HL-60 (cell line): ENCODE data around the gene NFIB.

Experiments
- DNase-seq, 2 experiments: peaks; one replicate each; pipeline ENCODE4 v3.0.0-alpha.2; 2010 to 2020; ENCODE audit warnings: low read depth in 1 of 2, low spot score in 1 of 2
- H3K27ac ChIP-seq: fragments of 250-450 bp; sonication (Bioruptor Pico); replicated peaks from 2 replicates; pipeline ENCODE4 v1.5.1; 2020; ENCODE audit warnings: mild to moderate bottlenecking, moderate library complexity
- H3K27me3 ChIP-seq: fragments of 250-450 bp; sonication (Bioruptor Pico); 2 replicates; pipeline ENCODE4 v1.5.1; 2021; ENCODE audit warnings: mild to moderate bottlenecking, moderate library complexity; ENCODE audit not compliant: insufficient read depth, poor library complexity, severe bottlenecking
- H3K4me3 ChIP-seq: replicated peaks from 2 replicates; pipeline ENCODE4 v1.5.1; 2011; ENCODE audit warnings: mild to moderate bottlenecking, control low read depth, low read length; ENCODE audit not compliant: insufficient read depth
- CTCF ChIP-seq: IDR thresholded peaks from one replicate; pipeline ENCODE4 v1.5.1; 2011; ENCODE audit warnings: low read length, control low read depth, inconsistent platforms; ENCODE audit not compliant: insufficient read depth
- GABPA ChIP-seq: IDR thresholded peaks from 2 replicates; pipeline ENCODE4 v1.6.1; 2012; ENCODE audit warnings: low read depth
- POLR2AphosphoS5 ChIP-seq: IDR thresholded peaks from 2 replicates; pipeline ENCODE4 v1.6.1; 2012; ENCODE audit warnings: low read depth
- REST ChIP-seq: IDR thresholded peaks from 2 replicates; pipeline ENCODE4 v1.6.1; 2012; ENCODE audit warnings: low read depth; ENCODE audit not compliant: insufficient replicate concordance
- SPI1 ChIP-seq: IDR thresholded peaks from 2 replicates; pipeline ENCODE4 v1.6.1; 2012; ENCODE audit warnings: low read depth, mild to moderate bottlenecking, borderline replicate concordance

Gene NFIB

GRCh38 chr9:14062586-14063221 is 251.2 kb downstream of the NFIB start:
- no peak for DNase-seq
- H3K4me3 ChIP-seq, result no peak overlapping the region
- TF ChIP-seq CTCF (no peak), REST (no peak), POLR2AphosphoS5 (no peak), GABPA (no peak), SPI1 (no peak)
- H3K27me3 ChIP-seq, result no peaks in the 10 kb centered on the region
- no peak overlapping the region for H3K27ac ChIP-seq

GRCh38 chr9:14061936-14062585 is 251.9 kb downstream of the NFIB start:
- DNase-seq, result no peak
- Histone ChIP-seq H3K27ac (no peak overlapping the region), H3K4me3 (no peak overlapping the region), H3K27me3 (no peaks in the 10 kb centered on the region)
- TF ChIP-seq GABPA (no peak), SPI1 (no peak), CTCF (no peak), REST (no peak), POLR2AphosphoS5 (no peak)

GRCh38 chr9:14058325-14058688 is 255.6 kb downstream of the NFIB start:
- no peak overlapping the region for H3K27ac ChIP-seq
- TF ChIP-seq REST (no peak), SPI1 (no peak), GABPA (no peak), CTCF (no peak), POLR2AphosphoS5 (no peak)
- H3K4me3 ChIP-seq, result no peak overlapping the region
- H3K27me3 ChIP-seq, result no peaks in the 10 kb centered on the region
- DNase-seq, result no peak
